B cell (primary cell): ENCODE data around the gene DIS3L2. TPM values are rescaled to one million over a fixed set of nuclear protein-coding genes. Genes with fewer than 3 reads are reported as not detected.

ENCODE experiments used
- ATAC-seq: fragments of 200-7000 bp; cut with Tn5 transposase; one replicate; pipeline ENCODE4 v1.10.0; 2021; ENCODE audit warnings: low read depth, mild to moderate bottlenecking, moderate number of reproducible peaks, moderate library complexity
- CTCF ChIA-PET: fragments of 350-600 bp; sonication (Branson Sonifier 250); formaldehyde crosslinking; loops from one replicate; lab custom pipeline; 2021; ENCODE audit warnings: antibody characterized with exemption, inconsistent platforms; lab: Charles Lee
- POLR2A ChIA-PET: fragments of 350-600 bp; sonication (Branson Sonifier 250); formaldehyde crosslinking; loops from one replicate; lab custom pipeline; 2021; ENCODE audit warnings: antibody characterized with exemption; lab: Charles Lee
- DNase-seq: peaks from one replicate; pipeline ENCODE4 v3.0.0; 2013
- H2AFZ ChIP-seq: 2 replicates; pipeline ENCODE4 v1.6.1; 2012; ENCODE audit warnings: mild to moderate bottlenecking, low read depth, low read length; ENCODE audit not compliant: insufficient read depth, poor library complexity, severe bottlenecking
- H3K27ac ChIP-seq, 2 donors: 1 replicate in 1 of 2; 2 replicates in 1 of 2; pipeline ENCODE4 v1.5.1; 2012 to 2013; ENCODE audit warnings: low read length in 2 of 2, mild to moderate bottlenecking in 2 of 2, moderate library complexity in 1 of 2
- H3K27me3 ChIP-seq, 4 experiments: fragments of 200-600 bp in 1 of 4; sonication (generic) in 1 of 4; replicated peaks in 1 of 4; 1 replicate in 2 of 4; 2 replicates in 2 of 4; pipeline versions ENCODE4 v1.6.1 to v1.7.0; 2013 to 2016; ENCODE audit warnings: low read length in 3 of 4, mild to moderate bottlenecking in 2 of 4, mixed read lengths in 1 of 4, moderate library complexity in 1 of 4; ENCODE audit not compliant: insufficient read depth in 4 of 4, control insufficient read depth in 3 of 4; ENCODE audit errors: control extremely low read depth in 1 of 4
- H3K36me3 ChIP-seq, 2 experiments: replicated peaks in 1 of 2; 1 replicate in 1 of 2; 2 replicates in 1 of 2; pipeline versions ENCODE4 v1.6.1 to v1.7.1; 2013; ENCODE audit warnings: low read length in 1 of 2; ENCODE audit not compliant: insufficient read depth in 2 of 2, control insufficient read depth in 1 of 2; ENCODE audit errors: control extremely low read depth in 1 of 2, extremely low read depth in 1 of 2
- H3K4me1 ChIP-seq, 2 donors: fragments of 200-600 bp in 1 of 2; sonication (generic) in 1 of 2; 1 replicate in 1 of 2; 2 replicates in 1 of 2; pipeline versions ENCODE4 v1.5.1 to v1.6.1; 2013 to 2017; ENCODE audit warnings: low read length in 2 of 2; ENCODE audit not compliant: control insufficient read depth in 2 of 2, insufficient read depth in 2 of 2
- H3K4me2 ChIP-seq: replicated peaks from 2 replicates; pipeline ENCODE3; 2012; ENCODE audit warnings: mild to moderate bottlenecking, low read depth, low read length; ENCODE audit not compliant: poor library complexity, severe bottlenecking
- H3K4me3 ChIP-seq, 5 experiments: fragments of 200-600 bp in 1 of 5; sonication (generic) in 1 of 5; 1 replicate in 3 of 5; 2 replicates in 2 of 5; pipeline versions ENCODE4 v1.5.1 to v1.7.0; 2011 to 2016; ENCODE audit warnings: low read length in 4 of 5, mild to moderate bottlenecking in 4 of 5, low read depth in 2 of 5, control low read depth in 1 of 5, moderate library complexity in 1 of 5; ENCODE audit not compliant: insufficient read depth in 1 of 5; ENCODE audit errors: control extremely low read depth in 1 of 5, extremely low read depth in 1 of 5
- H3K79me2 ChIP-seq: fragments of 200-600 bp; sonication (generic); one replicate; pipeline ENCODE4 v1.6.0; 2016; ENCODE audit warnings: low read length; ENCODE audit not compliant: control insufficient read depth, insufficient read depth
- H3K9ac ChIP-seq: fragments of 200-600 bp; sonication (generic); 2 replicates; pipeline ENCODE4 v1.6.1; 2017; ENCODE audit warnings: mild to moderate bottlenecking, low read length, moderate library complexity
- H3K9me3 ChIP-seq, 3 donors: one replicate each; pipeline versions ENCODE4 v1.6.1 to v1.7.1; 2013; ENCODE audit warnings: low read length in 2 of 3; ENCODE audit not compliant: control insufficient read depth in 2 of 3, insufficient read depth in 1 of 3; ENCODE audit errors: control extremely low read depth in 1 of 3
- H4K20me1 ChIP-seq: 2 replicates; pipeline ENCODE4 v1.6.0; 2012; ENCODE audit warnings: mild to moderate bottlenecking, low read length; ENCODE audit not compliant: insufficient read depth, control insufficient read depth, poor library complexity, severe bottlenecking
- H3K27ac Mint-ChIP-seq: one replicate; pipeline ENCODE4 v1.8.0; 2021; ENCODE audit warnings: mixed read lengths
- H3K27me3 Mint-ChIP-seq: one replicate; pipeline ENCODE4 v1.8.0; 2021; ENCODE audit warnings: mixed read lengths
- H3K4me1 Mint-ChIP-seq: one replicate; pipeline ENCODE4 v1.8.0; 2021; ENCODE audit warnings: mixed read lengths
- H3K4me3 Mint-ChIP-seq: one replicate; pipeline ENCODE4 v1.8.0; 2021; ENCODE audit warnings: mixed read lengths
- H3K9me3 Mint-ChIP-seq: one replicate; pipeline ENCODE4 v1.8.0; 2022; ENCODE audit warnings: mixed read lengths; ENCODE audit not compliant: insufficient read depth
- CTCF ChIP-seq: fragments of 200-600 bp; IDR thresholded peaks from one replicate; pipeline ENCODE4 v1.8.0; 2022; ENCODE audit warnings: antibody characterized with exemption, mild to moderate bottlenecking
- EZH2 ChIP-seq: IDR thresholded peaks from 2 replicates; pipeline ENCODE4 v1.6.1; 2012; ENCODE audit warnings: borderline replicate concordance, low read depth, mild to moderate bottlenecking, moderate library complexity, low read length; ENCODE audit not compliant: insufficient read depth, poor library complexity, severe bottlenecking
- WGBS: methylation state at CpG from one replicate; pipeline ENCODE4 v1.1.5; 2013; ENCODE audit warnings: missing lambda C conversion rate; ENCODE audit not compliant: insufficient coverage; 5-methylcytosine and 5-hydroxymethylcytosine counted together
- intact Hi-C: fragments of 100-400 bp; cut with micrococcal nuclease; formaldehyde crosslinking; loops from one replicate; pipeline ENCODE4 v1.10.0; 2022
- polyA plus RNA-seq: library from polyadenylated mRNA; depleted of rRNA; stranded (reverse); fragments of >200 nt; gene quantifications from 2 replicates; pipeline ENCODE4 v1.2.3, GENCODE V29; 2012
- total RNA-seq, 2 donors: library from RNA; stranded (reverse); fragments of 120-200 nt in 1 of 2; gene quantifications; 1 replicate in 1 of 2; 2 replicates in 1 of 2; pipeline versions ENCODE4 v1.2.3 to v1.2.4, GENCODE V29; 2013 to 2022

Gene DIS3L2
- total and polyA plus RNA-seq, 2 donors (not counting 1 experiment from before 2014, with no cell fraction given): 34.5 to 70.1 TPM

- Mint-ChIP-seq H3K4me1 (no peaks in the 10 kb centered on the region), H3K9me3 (no peaks in the 10 kb centered on the region), H3K4me3 (no peak overlapping the region), H3K27ac (no peak overlapping the region), H3K27me3 (no peaks in the 10 kb centered on the region)
- H3K9me3 ChIP-seq: no peaks in the 10 kb centered on the region
- H3K79me2 ChIP-seq: peaks cover 10% of the 10 kb centered on the region
- ChIA-PET CTCF (no interaction called here), POLR2A (no interaction called here)
- no peaks in the 10 kb centered on the region for H3K27me3 ChIP-seq
- intact Hi-C loops: no loop called here
- no peak for TF ChIP-seq CTCF
- no peak for TF ChIP-seq EZH2
- no peaks in the 10 kb centered on the region for H4K20me1 ChIP-seq
- no peak overlapping the region for H3K4me3 ChIP-seq
- no peak overlapping the region for H3K9ac ChIP-seq
- H3K36me3 ChIP-seq: peaks cover 0 to 3% of the 10 kb centered on the region in 2 experiments
- H2AFZ ChIP-seq: no peak overlapping the region
- DNase-seq: no peak
- no peak for ATAC-seq
- H3K27ac ChIP-seq: no peak overlapping the region
- no peak overlapping the region for H3K4me2 ChIP-seq
- no peaks in the 10 kb centered on the region for H3K4me1 ChIP-seq
- WGBS: no CpG with 5 or more reads among the region's 2 CpGs
Observed at GRCh38 chr2:232042911-232043574, 81.5 kb downstream of the DIS3L2 start.

- Histone ChIP-seq H3K9ac (no peak overlapping the region), H3K36me3 (peaks cover 0 to 3% of the 10 kb centered on the region in 2 experiments), H3K4me1 (no peaks in the 10 kb centered on the region), H3K27me3 (no peaks in the 10 kb centered on the region), H3K4me3 (no peak overlapping the region), H2AFZ (no peak overlapping the region), H4K20me1 (no peaks in the 10 kb centered on the region), H3K79me2 (peaks cover 5% of the 10 kb centered on the region), H3K9me3 (peaks cover 0 to 1% (median 0%) of the 10 kb centered on the region in 3 donors), H3K4me2 (no peak overlapping the region), H3K27ac (no peak overlapping the region)
- Mint-ChIP-seq H3K4me1 (no peaks in the 10 kb centered on the region), H3K27ac (no peak overlapping the region), H3K27me3 (no peaks in the 10 kb centered on the region), H3K9me3 (no peaks in the 10 kb centered on the region), H3K4me3 (no peak overlapping the region)
- DNase-seq: no peak
- ChIA-PET CTCF (no interaction called here), POLR2A (interaction anchor here (0.6 kb wide), 1 partner anchor 100 kb away, joined by 8 read pairs; no protein-coding TSS in a partner anchor)
- no peak for ATAC-seq
- no peak for TF ChIP-seq CTCF
- no peak for TF ChIP-seq EZH2
- intact Hi-C loops: no loop called here
Observed at GRCh38 chr2:232043966-232044365, 82.5 kb downstream of the DIS3L2 start.
